Liver (tissue), 3 donors: ENCODE measurements around the gene SORL1.

Experiments used
- FOXA1 ChIP-seq: IDR thresholded peaks from 2 replicates; pipeline ENCODE4 v1.6.1; 2016; ENCODE audit warnings: antibody characterized with exemption
- JUND ChIP-seq, 2 donors: IDR thresholded peaks; 2 replicates each; pipeline ENCODE4 v1.6.1; 2016; ENCODE audit warnings: antibody characterized with exemption in 2 of 2
- RAD21 ChIP-seq, 2 donors: IDR thresholded peaks; 2 replicates each; pipeline ENCODE4 v1.6.1; 2016; ENCODE audit warnings: antibody characterized with exemption in 2 of 2, mild to moderate bottlenecking in 2 of 2
- YY1 ChIP-seq: IDR thresholded peaks from 2 replicates; pipeline ENCODE4 v1.6.1; 2016; ENCODE audit warnings: antibody characterized with exemption, mild to moderate bottlenecking
- TF ChIP-seq, protein P1 (sequence below): fragments of 150-350 bp; IDR thresholded peaks from 2 replicates; pipeline ENCODE4 v1.5.1; 2017; ENCODE audit warnings: improper control_type of control experiment, low read depth, low read length; ENCODE audit not compliant: missing input control
- TF ChIP-seq, protein P2 (sequence below): IDR thresholded peaks from 2 replicates; pipeline ENCODE4 v1.6.1; 2016; ENCODE audit warnings: antibody characterized with exemption, mild to moderate bottlenecking
- TF ChIP-seq, protein P3 (sequence below): IDR thresholded peaks from 2 replicates; pipeline ENCODE4 v1.6.1; 2016; ENCODE audit warnings: antibody characterized with exemption
- TF ChIP-seq, protein P4 (sequence below): IDR thresholded peaks from 2 replicates; pipeline ENCODE4 v1.6.1; 2016; ENCODE audit warnings: antibody characterized with exemption
- donor health status: healthy.
- donor health status: healthy.

DNA sequence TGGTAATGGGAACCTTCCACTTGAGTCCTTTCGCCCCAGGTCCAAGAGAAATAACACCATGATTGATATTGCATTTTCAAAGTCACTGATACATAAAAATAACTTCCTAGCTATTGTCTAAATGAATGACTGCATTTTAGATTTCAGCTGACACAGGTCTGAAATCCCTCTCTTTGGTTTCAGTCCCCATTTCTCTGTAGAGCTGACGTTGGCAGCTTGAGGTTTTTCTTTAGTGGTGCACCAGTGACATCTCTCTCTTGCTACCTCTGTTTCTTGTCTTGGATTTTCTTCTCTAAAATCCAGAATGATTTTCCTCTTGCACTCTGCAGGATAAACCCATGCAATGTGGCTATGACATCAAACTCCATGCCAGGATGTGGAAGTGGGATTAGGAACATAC lies 31.7 kb upstream of the SORL1 start:
- TF ChIP-seq YY1 (no peak), FOXA1 (no peak), RAD21 (IDR thresholded peaks at IDR 0.05) (no peak), JUND (IDR thresholded peaks at IDR 0.05) (no peak)
- TF ChIP-seq, protein P1, sequence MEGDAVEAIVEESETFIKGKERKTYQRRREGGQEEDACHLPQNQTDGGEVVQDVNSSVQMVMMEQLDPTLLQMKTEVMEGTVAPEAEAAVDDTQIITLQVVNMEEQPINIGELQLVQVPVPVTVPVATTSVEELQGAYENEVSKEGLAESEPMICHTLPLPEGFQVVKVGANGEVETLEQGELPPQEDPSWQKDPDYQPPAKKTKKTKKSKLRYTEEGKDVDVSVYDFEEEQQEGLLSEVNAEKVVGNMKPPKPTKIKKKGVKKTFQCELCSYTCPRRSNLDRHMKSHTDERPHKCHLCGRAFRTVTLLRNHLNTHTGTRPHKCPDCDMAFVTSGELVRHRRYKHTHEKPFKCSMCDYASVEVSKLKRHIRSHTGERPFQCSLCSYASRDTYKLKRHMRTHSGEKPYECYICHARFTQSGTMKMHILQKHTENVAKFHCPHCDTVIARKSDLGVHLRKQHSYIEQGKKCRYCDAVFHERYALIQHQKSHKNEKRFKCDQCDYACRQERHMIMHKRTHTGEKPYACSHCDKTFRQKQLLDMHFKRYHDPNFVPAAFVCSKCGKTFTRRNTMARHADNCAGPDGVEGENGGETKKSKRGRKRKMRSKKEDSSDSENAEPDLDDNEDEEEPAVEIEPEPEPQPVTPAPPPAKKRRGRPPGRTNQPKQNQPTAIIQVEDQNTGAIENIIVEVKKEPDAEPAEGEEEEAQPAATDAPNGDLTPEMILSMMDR: no peak
- TF ChIP-seq, protein P2, sequence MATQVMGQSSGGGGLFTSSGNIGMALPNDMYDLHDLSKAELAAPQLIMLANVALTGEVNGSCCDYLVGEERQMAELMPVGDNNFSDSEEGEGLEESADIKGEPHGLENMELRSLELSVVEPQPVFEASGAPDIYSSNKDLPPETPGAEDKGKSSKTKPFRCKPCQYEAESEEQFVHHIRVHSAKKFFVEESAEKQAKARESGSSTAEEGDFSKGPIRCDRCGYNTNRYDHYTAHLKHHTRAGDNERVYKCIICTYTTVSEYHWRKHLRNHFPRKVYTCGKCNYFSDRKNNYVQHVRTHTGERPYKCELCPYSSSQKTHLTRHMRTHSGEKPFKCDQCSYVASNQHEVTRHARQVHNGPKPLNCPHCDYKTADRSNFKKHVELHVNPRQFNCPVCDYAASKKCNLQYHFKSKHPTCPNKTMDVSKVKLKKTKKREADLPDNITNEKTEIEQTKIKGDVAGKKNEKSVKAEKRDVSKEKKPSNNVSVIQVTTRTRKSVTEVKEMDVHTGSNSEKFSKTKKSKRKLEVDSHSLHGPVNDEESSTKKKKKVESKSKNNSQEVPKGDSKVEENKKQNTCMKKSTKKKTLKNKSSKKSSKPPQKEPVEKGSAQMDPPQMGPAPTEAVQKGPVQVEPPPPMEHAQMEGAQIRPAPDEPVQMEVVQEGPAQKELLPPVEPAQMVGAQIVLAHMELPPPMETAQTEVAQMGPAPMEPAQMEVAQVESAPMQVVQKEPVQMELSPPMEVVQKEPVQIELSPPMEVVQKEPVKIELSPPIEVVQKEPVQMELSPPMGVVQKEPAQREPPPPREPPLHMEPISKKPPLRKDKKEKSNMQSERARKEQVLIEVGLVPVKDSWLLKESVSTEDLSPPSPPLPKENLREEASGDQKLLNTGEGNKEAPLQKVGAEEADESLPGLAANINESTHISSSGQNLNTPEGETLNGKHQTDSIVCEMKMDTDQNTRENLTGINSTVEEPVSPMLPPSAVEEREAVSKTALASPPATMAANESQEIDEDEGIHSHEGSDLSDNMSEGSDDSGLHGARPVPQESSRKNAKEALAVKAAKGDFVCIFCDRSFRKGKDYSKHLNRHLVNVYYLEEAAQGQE: no peak
- TF ChIP-seq, protein P3, sequence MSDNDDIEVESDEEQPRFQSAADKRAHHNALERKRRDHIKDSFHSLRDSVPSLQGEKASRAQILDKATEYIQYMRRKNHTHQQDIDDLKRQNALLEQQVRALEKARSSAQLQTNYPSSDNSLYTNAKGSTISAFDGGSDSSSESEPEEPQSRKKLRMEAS: no peak
- TF ChIP-seq, protein P4, sequence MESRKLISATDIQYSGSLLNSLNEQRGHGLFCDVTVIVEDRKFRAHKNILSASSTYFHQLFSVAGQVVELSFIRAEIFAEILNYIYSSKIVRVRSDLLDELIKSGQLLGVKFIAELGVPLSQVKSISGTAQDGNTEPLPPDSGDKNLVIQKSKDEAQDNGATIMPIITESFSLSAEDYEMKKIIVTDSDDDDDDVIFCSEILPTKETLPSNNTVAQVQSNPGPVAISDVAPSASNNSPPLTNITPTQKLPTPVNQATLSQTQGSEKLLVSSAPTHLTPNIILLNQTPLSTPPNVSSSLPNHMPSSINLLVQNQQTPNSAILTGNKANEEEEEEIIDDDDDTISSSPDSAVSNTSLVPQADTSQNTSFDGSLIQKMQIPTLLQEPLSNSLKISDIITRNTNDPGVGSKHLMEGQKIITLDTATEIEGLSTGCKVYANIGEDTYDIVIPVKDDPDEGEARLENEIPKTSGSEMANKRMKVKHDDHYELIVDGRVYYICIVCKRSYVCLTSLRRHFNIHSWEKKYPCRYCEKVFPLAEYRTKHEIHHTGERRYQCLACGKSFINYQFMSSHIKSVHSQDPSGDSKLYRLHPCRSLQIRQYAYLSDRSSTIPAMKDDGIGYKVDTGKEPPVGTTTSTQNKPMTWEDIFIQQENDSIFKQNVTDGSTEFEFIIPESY: no peak
